Heart left ventricle (tissue), 16 donors: ENCODE measurements around the gene DEXI. TPM values are rescaled to one million over a fixed set of nuclear protein-coding genes. Genes with fewer than 3 reads are reported as not detected.

ENCODE experiments used
- ATAC-seq, 4 donors: fragments of 200-7000 bp; cut with Tn5 transposase; one replicate each; pipeline ENCODE4 v1.9.1; 2020 to 2022; ENCODE audit warnings: moderate library complexity in 4 of 4, mild to moderate bottlenecking in 3 of 4, moderate number of reproducible peaks in 1 of 4
- DNase-seq, 5 donors: peaks; one replicate each; pipeline ENCODE4 v3.0.0-alpha.2; 2020
- H3K27ac ChIP-seq, 12 donors: fragments of 200-600 bp; sonication (generic) in 4 of 12; one replicate each; pipeline versions ENCODE4 v1.5.0 to v1.8.0; 2016 to 2022; ENCODE audit warnings: mild to moderate bottlenecking in 2 of 12
- H3K27me3 ChIP-seq, 9 donors: fragments of 200-600 bp; sonication (generic) in 2 of 9; one replicate each; pipeline versions ENCODE4 v1.5.1 to v1.8.0; 2016 to 2022; ENCODE audit warnings: mild to moderate bottlenecking in 3 of 9
- H3K36me3 ChIP-seq, 9 donors: fragments of 200-600 bp; sonication (generic) in 2 of 9; one replicate each; pipeline versions ENCODE4 v1.5.0 to v1.8.0; 2018 to 2022; ENCODE audit warnings: mild to moderate bottlenecking in 2 of 9
- H3K4me1 ChIP-seq, 12 donors: fragments of 200-600 bp; sonication (generic) in 4 of 12; one replicate each; pipeline versions ENCODE4 v1.5.0 to v1.8.0; 2016 to 2022; ENCODE audit warnings: mild to moderate bottlenecking in 3 of 12
- H3K4me3 ChIP-seq, 12 donors: fragments of 200-600 bp; sonication (generic) in 4 of 12; one replicate each; pipeline versions ENCODE4 v1.5.0 to v1.8.0; 2017 to 2022; ENCODE audit warnings: mild to moderate bottlenecking in 9 of 12, moderate library complexity in 4 of 12
- H3K9me3 ChIP-seq, 12 donors: fragments of 200-600 bp; sonication (generic) in 4 of 12; one replicate each; pipeline versions ENCODE4 v1.5.0 to v1.8.0; 2016 to 2022; ENCODE audit warnings: mild to moderate bottlenecking in 1 of 12
- POLR2A ChIP-seq, 2 donors: fragments of 450-650 bp; IDR thresholded peaks; one replicate each; pipeline ENCODE4 v1.6.1; 2017; ENCODE audit warnings: antibody characterized with exemption in 2 of 2, mild to moderate bottlenecking in 2 of 2, moderate library complexity in 2 of 2
- WGBS, 4 donors: extraction: QIAGEN DNeasy Blood & Tissue Kit in 2 of 4; methylation state at CpG; one replicate each; pipeline versions ENCODE4 v1.1.5 to v1.1.7; 2013 to 2018; 5-methylcytosine and 5-hydroxymethylcytosine counted together
- intact Hi-C, 10 donors: fragments of 100-400 bp; cut with DNase I; formaldehyde crosslinking; loops; one replicate each; pipeline versions ENCODE4 v1.11.1 to v1.14.2; 2022
- polyA plus RNA-seq, 2 donors: library from polyadenylated mRNA; stranded (reverse); fragments of 200-250 nt; gene quantifications; one replicate each; pipeline ENCODE4 v1.2.3, GENCODE V29; 2013
- total RNA-seq, 9 donors: library from RNA; depleted of rRNA in 2 of 9; stranded (reverse); fragments of >200 nt in 2 of 9; fragmentation: NEBNext Ultra II Directional in 3 of 9; extraction: Animal tissue kit (Norgen Biotek cat#: 25700) in 3 of 9; gene quantifications; one replicate each; pipeline versions ENCODE4 v1.1.0 to v1.2.4, GENCODE V29; 2016 to 2023
- TF ChIP-seq, protein P1 (sequence below), 12 donors: fragments of 200-600 bp; sonication (generic) in 4 of 12; IDR thresholded peaks; one replicate each; pipeline versions ENCODE4 v1.5.0 to v1.8.0; 2018 to 2022; ENCODE audit warnings: antibody characterized with exemption in 12 of 12, mild to moderate bottlenecking in 5 of 12
- donor health status: ischemic (EF 13 %, LVEDD 7.1; RV severe dilation, severe dysfunction).
- donor health status: healthy with polysubstance abuse.
- donor health status: DM: no; HTN: yes; CAD: no.
- donor health status: DM: no; HTN: no; CAD: no.
- donor health status: ischemic (EF 25% LVEDD 6.9; RV normal size, moderate dysfunction).
- donor health status: ischemic (EF 25% LVEDD 5.7; RV mildly dilated, moderate dysfunction).
- donor health status: healthy.
- donor health status: DM: yes; HTN: yes; CAD: no.
- donor health status: ischemic (EF 35%, LVEDD 5.7; RV mildly dilated, moderate dysfunction).
- donor health status: nonischemic (EF 11% LVEDD 7.7; RV severe dilation, severe dysfunction).
- donor health status: DM: yes; HTN: yes; CAD: no.
- donor health status: PGD.
- donor health status: ischemic (EF 29% LVEDD 5.4; RV normal size, mild dysfunction).
- donor health status: nonischemic (EF 23%, LVEDD 6.1; RV moderate dilation, normal function).

DEXI gene
- total and polyA plus RNA-seq, 11 donors, result 57.2 to 141 (median 90.8) TPM

DNA sequence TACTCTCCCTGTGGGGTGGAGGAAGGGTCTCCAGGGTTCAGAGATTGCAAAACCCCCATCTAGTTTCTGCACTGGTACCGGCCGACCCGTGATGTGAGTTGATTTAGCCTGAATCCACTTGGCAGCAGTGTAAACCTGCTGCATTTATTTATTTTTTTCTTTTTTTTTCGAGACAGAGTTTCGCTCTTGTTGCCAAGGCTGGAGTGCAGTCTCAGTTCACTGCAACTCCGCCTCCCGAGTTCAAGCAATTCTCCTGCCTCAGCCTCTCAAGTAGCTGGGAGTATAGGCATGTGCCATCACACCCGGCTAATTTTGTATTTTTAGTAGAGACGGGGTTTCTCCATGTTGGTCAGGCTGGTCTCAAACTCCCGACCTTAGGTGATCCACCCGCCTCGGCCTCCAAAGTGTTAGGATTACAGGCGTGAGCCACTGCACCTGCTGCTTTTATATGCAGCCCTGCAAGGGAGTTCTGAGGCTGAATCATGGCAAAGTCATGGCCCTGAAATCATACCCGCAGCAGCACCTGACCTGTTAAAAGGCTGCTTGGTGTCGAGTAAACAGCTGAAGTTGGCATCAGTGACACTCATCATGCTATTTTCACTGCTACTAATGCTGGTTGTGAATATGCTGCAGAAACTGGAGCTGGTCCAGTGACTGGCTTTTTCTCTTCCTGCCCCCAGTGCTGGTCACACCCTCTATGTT, 21.4 kb downstream of the DEXI start:
- Histone ChIP-seq H3K36me3 (peaks cover 0 to 100% (median 14%) of the 10 kb centered on the region in 9 donors), H3K9me3 (peaks cover 0 to 6% (median 0%) of the 10 kb centered on the region in 12 donors), H3K27me3 (no peaks in the 10 kb centered on the region), H3K4me3 (no peak overlapping the region), H3K4me1 (peaks cover 15 to 65% (median 45%) of the 10 kb centered on the region in 12 donors), H3K27ac (peak overlapping the region in 9 of 12 donors; percentile 65 to 88 (median 84))
- ATAC-seq (peak in 1 of 4 donors; percentile 2), DNase-seq (no peak)
- TF ChIP-seq POLR2A (IDR thresholded peaks at IDR 0.05), result no peak
- TF ChIP-seq, protein P1, sequence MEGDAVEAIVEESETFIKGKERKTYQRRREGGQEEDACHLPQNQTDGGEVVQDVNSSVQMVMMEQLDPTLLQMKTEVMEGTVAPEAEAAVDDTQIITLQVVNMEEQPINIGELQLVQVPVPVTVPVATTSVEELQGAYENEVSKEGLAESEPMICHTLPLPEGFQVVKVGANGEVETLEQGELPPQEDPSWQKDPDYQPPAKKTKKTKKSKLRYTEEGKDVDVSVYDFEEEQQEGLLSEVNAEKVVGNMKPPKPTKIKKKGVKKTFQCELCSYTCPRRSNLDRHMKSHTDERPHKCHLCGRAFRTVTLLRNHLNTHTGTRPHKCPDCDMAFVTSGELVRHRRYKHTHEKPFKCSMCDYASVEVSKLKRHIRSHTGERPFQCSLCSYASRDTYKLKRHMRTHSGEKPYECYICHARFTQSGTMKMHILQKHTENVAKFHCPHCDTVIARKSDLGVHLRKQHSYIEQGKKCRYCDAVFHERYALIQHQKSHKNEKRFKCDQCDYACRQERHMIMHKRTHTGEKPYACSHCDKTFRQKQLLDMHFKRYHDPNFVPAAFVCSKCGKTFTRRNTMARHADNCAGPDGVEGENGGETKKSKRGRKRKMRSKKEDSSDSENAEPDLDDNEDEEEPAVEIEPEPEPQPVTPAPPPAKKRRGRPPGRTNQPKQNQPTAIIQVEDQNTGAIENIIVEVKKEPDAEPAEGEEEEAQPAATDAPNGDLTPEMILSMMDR (IDR thresholded peaks at IDR 0.05), result no peak
- intact Hi-C loops, result loop anchor here in 5 of 10 donors (2.0 to 10.0 kb wide), 8 partner anchors 94 to 409 kb away; partner anchors contain the start of gene NUBP1 (in 1 of the 5)
- WGBS, 4 donors, result 60 to 69% (median 61%) methylated on average over 15 of the region's 15 CpGs

DNA sequence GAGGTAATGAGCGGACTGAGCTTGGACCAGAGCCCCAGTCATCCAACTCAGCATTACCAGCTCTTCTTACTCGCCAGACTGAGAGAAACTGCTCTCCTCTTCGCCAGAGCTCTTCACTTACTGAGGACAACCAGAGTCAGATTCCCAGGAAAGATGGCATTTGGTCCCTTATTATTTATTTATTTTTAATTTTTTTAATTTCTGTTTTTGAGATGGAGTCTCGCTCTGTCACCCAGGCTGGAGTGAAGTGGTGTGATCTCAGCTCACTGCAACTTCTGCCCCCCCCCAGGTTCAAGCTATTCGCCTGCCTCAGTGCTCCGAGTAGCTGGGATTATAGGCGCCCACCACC, 23.3 kb downstream of the DEXI start:
- intact Hi-C loops, result loop anchor here (2.0 to 10.0 kb wide), 19 partner anchors 84 to 604 kb away; partner anchors contain the start of gene NUBP1 (in 1 of the 10)
- no peaks in the 10 kb centered on the region for H3K27me3 ChIP-seq
- peak overlapping the region in 1 of 12 donors; percentile 38 for H3K4me3 ChIP-seq
- no peak for DNase-seq
- peaks cover 0 to 100% (median 6%) of the 10 kb centered on the region in 9 donors for H3K36me3 ChIP-seq
- H3K9me3 ChIP-seq, result no peaks in the 10 kb centered on the region
- WGBS, 4 donors, result 55 to 58% (median 57%) methylated on average over 7 of the region's 7 CpGs
- H3K27ac ChIP-seq, result peak overlapping the region in 4 of 12 donors; percentile 26 to 70 (median 40)
- no peak for ATAC-seq
- peaks cover 15 to 63% (median 42%) of the 10 kb centered on the region in 12 donors for H3K4me1 ChIP-seq
- TF ChIP-seq POLR2A (IDR thresholded peaks at IDR 0.05), result no peak
- TF ChIP-seq, protein P1 (IDR thresholded peaks at IDR 0.05), result peak in 3 of 12 donors; percentile 1 to 12 (median 3)

DNA sequence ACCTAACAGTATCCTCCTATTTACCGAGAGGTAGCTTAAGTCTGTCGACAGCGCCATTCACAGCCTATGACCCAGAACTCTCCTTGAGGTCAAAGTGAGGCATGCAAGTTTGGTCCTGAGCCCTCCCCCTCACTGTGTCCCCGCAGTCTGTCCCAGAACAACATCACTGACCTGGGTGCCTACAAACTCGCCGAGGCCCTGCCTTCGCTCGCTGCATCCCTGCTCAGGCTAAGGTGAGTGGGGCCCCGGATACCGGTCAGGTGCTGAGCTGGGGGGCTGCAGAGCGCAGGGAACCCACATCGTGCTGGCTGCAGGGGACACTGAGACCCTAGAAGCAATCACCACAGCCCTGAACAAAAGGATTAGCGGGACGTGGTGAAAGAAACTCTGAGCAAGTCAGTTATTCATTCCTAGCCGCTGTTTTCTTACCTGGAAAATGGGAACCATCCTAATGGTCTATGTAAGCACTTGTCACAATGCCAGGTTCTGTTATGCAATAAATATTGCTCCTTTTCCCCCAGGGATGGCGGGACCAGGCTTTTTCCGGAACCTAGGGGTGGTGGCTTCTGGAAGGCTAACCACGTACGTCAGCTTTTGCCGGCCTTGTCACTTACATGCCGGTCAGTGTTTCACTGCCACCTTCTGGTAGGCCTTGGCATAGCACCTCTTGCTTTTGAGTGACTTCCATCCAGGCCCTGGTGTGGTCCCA, 23.8 kb downstream of the DEXI start:
- ATAC-seq, result peak; percentile 34 to 78 (median 71)
- intact Hi-C loops, result loop anchor here (2.0 to 10.0 kb wide), 19 partner anchors 84 to 604 kb away; partner anchors contain the start of gene NUBP1 (in 1 of the 10)
- peak overlapping the region in 7 of 12 donors; percentile 14 to 51 (median 27) for H3K4me3 ChIP-seq

More for the DNA sequence above, 23.8 kb downstream of the DEXI start:
- no peaks in the 10 kb centered on the region for H3K27me3 ChIP-seq
- H3K36me3 ChIP-seq, result peaks cover 0 to 100% (median 7%) of the 10 kb centered on the region in 9 donors
- peak overlapping the region in 10 of 12 donors; percentile 26 to 72 (median 64) for H3K27ac ChIP-seq
- peak; percentile 91 to 95 (median 94) for DNase-seq
- no peaks in the 10 kb centered on the region for H3K9me3 ChIP-seq
- TF ChIP-seq, protein P1 (IDR thresholded peaks at IDR 0.05), result peak; percentile 91 to 99 (median 97)
- TF ChIP-seq POLR2A (IDR thresholded peaks at IDR 0.05), result no peak
- peaks cover 15 to 58% (median 38%) of the 10 kb centered on the region in 12 donors for H3K4me1 ChIP-seq
- 43 to 54% (median 47%) methylated on average over 21 of the region's 21 CpGs for WGBS, 4 donors
